RWPE1 (cell line): ENCODE data around the gene ITGB8.

Source experiments
- CTCF ChIA-PET: fragments of 350-600 bp; sonication (Branson Sonifier 250); formaldehyde crosslinking; extraction: SDS; loops from one replicate; lab custom pipeline; 2021; lab: Yijun Ruan, JAX
- POLR2A ChIA-PET: fragments of 400-600 bp; formaldehyde crosslinking; extraction: SDS; loops from one replicate; lab custom pipeline; 2020; ENCODE audit warnings: antibody characterized with exemption; ENCODE audit not compliant: low non-redundant PET; lab: Yijun Ruan, JAX
- DNase-seq: peaks from one replicate; pipeline ENCODE4 v3.0.0; 2012; ENCODE audit warnings: low spot score
- H3K27ac ChIP-seq: fragments of 450-650 bp; 2 replicates; pipeline ENCODE4 v1.5.1; 2017
- CTCF ChIP-seq: fragments of 450-650 bp; conservative IDR thresholded peaks from 2 replicates; pipeline ENCODE4 v1.5.1; 2017; ENCODE audit warnings: low read depth, mild to moderate bottlenecking

ITGB8 gene

GRCh38 chr7:20320322-20320721, 10.4 kb upstream of the ITGB8 start:
- ChIA-PET POLR2A (no interaction called here), CTCF (no interaction called here)
- no peak overlapping the region for H3K27ac ChIP-seq
- no peak for TF ChIP-seq CTCF
- no peak for DNase-seq

GRCh38 chr7:20320786-20321185, 9.9 kb upstream of the ITGB8 start:
- CTCF ChIA-PET = no interaction called here
- no peak overlapping the region for H3K27ac ChIP-seq
- no peak for DNase-seq
- TF ChIP-seq CTCF = no peak
- POLR2A ChIA-PET = no interaction called here

- no peak overlapping the region for H3K27ac ChIP-seq
- TF ChIP-seq CTCF = no peak
- ChIA-PET POLR2A (no interaction called here), CTCF (interaction anchor here (0.7 kb wide), 1 partner anchor 279 kb away, joined by 3 read pairs; no protein-coding TSS in a partner anchor)
- no peak for DNase-seq
Measured at GRCh38 chr7:20323595-20323994, 7.1 kb upstream of the ITGB8 start.

- TF ChIP-seq CTCF = no peak
- ChIA-PET CTCF (interaction anchor here (0.6 to 1.3 kb wide), 3 partner anchors 138 to 579 kb away, joined by 3 to 4 read pairs (median 3); no protein-coding TSS in a partner anchor), POLR2A (no interaction called here)
- H3K27ac ChIP-seq = peak overlapping the region; percentile 50; the same call in 1 of the 2 replicates
- no peak for DNase-seq
Measured at GRCh38 chr7:20326342-20326741, 4.4 kb upstream of the ITGB8 start.

GRCh38 chr7:20327055-20327454, 3.6 kb upstream of the ITGB8 start:
- ChIA-PET POLR2A (no interaction called here), CTCF (interaction anchor here (1.0 to 1.3 kb wide), 2 partner anchors 269 to 579 kb away, joined by 3 to 4 read pairs; no protein-coding TSS in a partner anchor)
- no peak overlapping the region for H3K27ac ChIP-seq
- no peak for DNase-seq
- no peak for TF ChIP-seq CTCF

GRCh38 chr7:20328027-20328426, 2.7 kb upstream of the ITGB8 start:
- no peak for TF ChIP-seq CTCF
- ChIA-PET CTCF (interaction anchor here (0.6 to 0.7 kb wide), 2 partner anchors 24 to 65 kb away, joined by 3 to 5 read pairs; no protein-coding TSS in a partner anchor), POLR2A (no interaction called here)
- no peak for DNase-seq
- no peak overlapping the region for H3K27ac ChIP-seq

GRCh38 chr7:20328692-20329091, 2.0 kb upstream of the ITGB8 start:
- POLR2A ChIA-PET = no interaction called here

More at GRCh38 chr7:20328692-20329091, 2.0 kb upstream of the ITGB8 start:
- CTCF ChIA-PET = interaction anchor here (0.5 to 0.7 kb wide), 3 partner anchors 152 to 576 kb away, joined by 3 to 5 read pairs (median 3); no protein-coding TSS in a partner anchor
- no peak for DNase-seq
- no peak overlapping the region for H3K27ac ChIP-seq
- TF ChIP-seq CTCF = no peak
